AG09319 (cell line): ENCODE results near the gene SPOCK3.

Source experiments
- DNase-seq: peaks from one replicate; pipeline ENCODE4 v3.0.0-alpha.2; 2010; ENCODE audit warnings: low read depth; ENCODE audit errors: extremely low read depth
- CTCF ChIP-seq: IDR thresholded peaks from 2 replicates; pipeline ENCODE4 v1.5.1; 2011; ENCODE audit warnings: low read depth, mild to moderate bottlenecking, inconsistent platforms, low read length, moderate library complexity

Gene SPOCK3

GRCh38 chr4:167233685-167234315 lies 494 bp downstream of the SPOCK3 start:
- no peak for TF ChIP-seq CTCF

GRCh38 chr4:167232805-167233684 lies 1.2 kb downstream of the SPOCK3 start:
- DNase-seq: no peak
- TF ChIP-seq CTCF: no peak

More at GRCh38 chr4:167233685-167234315, 494 bp downstream of the SPOCK3 start:
- no peak for DNase-seq

- no peak for TF ChIP-seq CTCF
These were observed 3.5 kb downstream of the SPOCK3 start for GRCh38 chr4:167230744-167231143.

GRCh38 chr4:167222099-167222498 lies 12.2 kb downstream of the SPOCK3 start:
- TF ChIP-seq CTCF: no peak
- DNase-seq: no peak

More at GRCh38 chr4:167230744-167231143, 3.5 kb downstream of the SPOCK3 start:
- no peak for DNase-seq

GRCh38 chr4:167221084-167221483 lies 13.2 kb downstream of the SPOCK3 start:
- no peak for DNase-seq
- no peak for TF ChIP-seq CTCF

- DNase-seq: no peak
- TF ChIP-seq CTCF: no peak
These were observed 16.2 kb downstream of the SPOCK3 start for GRCh38 chr4:167218022-167218608.

GRCh38 chr4:167216783-167217182 lies 17.5 kb downstream of the SPOCK3 start:
- TF ChIP-seq CTCF: no peak
- DNase-seq: no peak
